Stomach (tissue), 4 donors: ENCODE results near the gene SPHK2.

Source experiments
- POLR2A ChIP-seq, 4 donors: fragments of 450-650 bp; IDR thresholded peaks; one replicate each; pipeline ENCODE4 v1.6.1; 2016; ENCODE audit warnings: antibody characterized with exemption in 4 of 4, control low read depth in 2 of 4, mild to moderate bottlenecking in 1 of 4, moderate library complexity in 1 of 4
- TF ChIP-seq, protein P1 (sequence below), 7 experiments: fragments of 450-650 bp in 4 of 7; fragments of 200-600 bp in 3 of 7; sonication (generic) in 3 of 7; IDR thresholded peaks; one replicate each; pipeline ENCODE4 v1.5.1; 2016 to 2019; ENCODE audit warnings: antibody characterized with exemption in 7 of 7, control low read depth in 2 of 7, mild to moderate bottlenecking in 1 of 7

DNA sequence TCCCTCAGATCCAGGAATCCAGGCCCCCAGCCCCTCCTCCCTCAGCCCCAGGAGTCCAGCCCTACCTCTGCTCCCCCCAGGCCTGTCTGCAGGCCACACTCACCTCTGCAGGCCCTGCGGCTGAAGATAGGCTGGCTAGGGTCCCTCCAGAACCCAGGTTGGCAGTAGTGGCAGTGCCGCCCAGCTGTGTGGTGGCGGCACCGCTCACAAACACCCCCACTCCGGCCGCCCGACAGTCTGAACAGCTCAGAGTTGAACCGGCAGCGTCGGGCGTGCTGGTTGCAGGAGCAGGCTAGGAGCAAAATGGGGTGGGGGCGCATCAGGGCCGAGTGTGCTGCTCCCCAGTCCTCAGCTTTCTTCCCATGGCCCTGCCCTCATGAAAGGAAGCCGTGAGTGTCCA is 45.2 kb downstream of the SPHK2 start:
- TF ChIP-seq, protein P1, sequence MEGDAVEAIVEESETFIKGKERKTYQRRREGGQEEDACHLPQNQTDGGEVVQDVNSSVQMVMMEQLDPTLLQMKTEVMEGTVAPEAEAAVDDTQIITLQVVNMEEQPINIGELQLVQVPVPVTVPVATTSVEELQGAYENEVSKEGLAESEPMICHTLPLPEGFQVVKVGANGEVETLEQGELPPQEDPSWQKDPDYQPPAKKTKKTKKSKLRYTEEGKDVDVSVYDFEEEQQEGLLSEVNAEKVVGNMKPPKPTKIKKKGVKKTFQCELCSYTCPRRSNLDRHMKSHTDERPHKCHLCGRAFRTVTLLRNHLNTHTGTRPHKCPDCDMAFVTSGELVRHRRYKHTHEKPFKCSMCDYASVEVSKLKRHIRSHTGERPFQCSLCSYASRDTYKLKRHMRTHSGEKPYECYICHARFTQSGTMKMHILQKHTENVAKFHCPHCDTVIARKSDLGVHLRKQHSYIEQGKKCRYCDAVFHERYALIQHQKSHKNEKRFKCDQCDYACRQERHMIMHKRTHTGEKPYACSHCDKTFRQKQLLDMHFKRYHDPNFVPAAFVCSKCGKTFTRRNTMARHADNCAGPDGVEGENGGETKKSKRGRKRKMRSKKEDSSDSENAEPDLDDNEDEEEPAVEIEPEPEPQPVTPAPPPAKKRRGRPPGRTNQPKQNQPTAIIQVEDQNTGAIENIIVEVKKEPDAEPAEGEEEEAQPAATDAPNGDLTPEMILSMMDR (IDR thresholded peaks at IDR 0.05): no peak
- no peak for TF ChIP-seq POLR2A (IDR thresholded peaks at IDR 0.05)
